ENCODE measurements around the gene MGAT5B.
"Not testable (repeated sequence)": the region's sequence is repeated elsewhere in the genome, so short reads cannot be mapped to it uniquely, and the experiment has no call there.

Gene MGAT5B, protein sequence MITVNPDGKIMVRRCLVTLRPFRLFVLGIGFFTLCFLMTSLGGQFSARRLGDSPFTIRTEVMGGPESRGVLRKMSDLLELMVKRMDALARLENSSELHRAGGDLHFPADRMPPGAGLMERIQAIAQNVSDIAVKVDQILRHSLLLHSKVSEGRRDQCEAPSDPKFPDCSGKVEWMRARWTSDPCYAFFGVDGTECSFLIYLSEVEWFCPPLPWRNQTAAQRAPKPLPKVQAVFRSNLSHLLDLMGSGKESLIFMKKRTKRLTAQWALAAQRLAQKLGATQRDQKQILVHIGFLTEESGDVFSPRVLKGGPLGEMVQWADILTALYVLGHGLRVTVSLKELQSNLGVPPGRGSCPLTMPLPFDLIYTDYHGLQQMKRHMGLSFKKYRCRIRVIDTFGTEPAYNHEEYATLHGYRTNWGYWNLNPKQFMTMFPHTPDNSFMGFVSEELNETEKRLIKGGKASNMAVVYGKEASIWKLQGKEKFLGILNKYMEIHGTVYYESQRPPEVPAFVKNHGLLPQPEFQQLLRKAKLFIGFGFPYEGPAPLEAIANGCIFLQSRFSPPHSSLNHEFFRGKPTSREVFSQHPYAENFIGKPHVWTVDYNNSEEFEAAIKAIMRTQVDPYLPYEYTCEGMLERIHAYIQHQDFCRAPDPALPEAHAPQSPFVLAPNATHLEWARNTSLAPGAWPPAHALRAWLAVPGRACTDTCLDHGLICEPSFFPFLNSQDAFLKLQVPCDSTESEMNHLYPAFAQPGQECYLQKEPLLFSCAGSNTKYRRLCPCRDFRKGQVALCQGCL

GRCh38 chr17:76868176-76868668 is at the start of gene MGAT5B:
MGAT5B (plus strand) TSS chr17:76868404; CDS start chr17:76869030, 626 bp downstream.
- DNase-seq: peak; percentile 71

DNA sequence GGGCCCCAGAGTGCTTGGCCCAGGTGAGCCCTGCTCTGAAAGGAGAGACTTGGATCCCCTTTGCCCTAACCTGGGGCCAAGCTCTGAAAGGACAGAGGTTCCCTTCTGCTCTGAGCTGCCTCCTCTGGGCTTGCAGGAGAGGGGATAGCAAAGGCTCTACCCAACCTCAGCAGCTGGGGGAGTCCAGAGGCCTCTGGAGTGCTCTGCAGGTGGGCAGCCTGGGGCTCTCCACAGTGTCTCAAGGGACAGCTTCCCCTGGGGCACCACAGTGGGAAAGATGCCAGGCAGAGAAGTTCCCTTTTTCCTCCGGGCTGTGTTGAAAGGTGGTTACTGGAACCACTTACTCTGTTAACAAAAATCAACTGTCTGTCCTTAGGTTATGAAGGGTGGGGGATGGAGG is 48.2 kb upstream of the MGAT5B start:
- no peak for DNase-seq

DNA sequence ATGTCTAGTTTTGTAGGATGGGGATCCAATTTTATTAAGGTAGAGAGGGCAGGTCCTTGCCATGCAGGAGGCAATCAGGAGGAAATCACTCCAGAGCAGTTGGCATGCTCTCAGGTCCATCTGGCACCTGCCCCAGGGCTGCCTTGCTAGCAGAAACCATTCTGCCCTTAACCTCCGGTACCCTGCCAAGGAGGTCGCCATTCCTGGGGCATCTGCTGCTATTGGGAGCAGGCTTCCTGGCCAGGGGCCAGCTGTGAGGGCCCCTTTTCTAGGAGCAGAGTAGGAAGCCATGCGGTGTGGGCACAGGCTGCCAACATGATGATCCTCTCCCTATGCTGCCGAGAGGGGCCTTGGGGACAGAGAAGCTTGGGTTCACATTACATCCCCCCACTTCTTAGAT is 47.6 kb upstream of the MGAT5B start:
- no peak for DNase-seq

GRCh38 chr17:76822184-76822778 is 45.9 kb upstream of the MGAT5B start:
- no peak for DNase-seq

DNA sequence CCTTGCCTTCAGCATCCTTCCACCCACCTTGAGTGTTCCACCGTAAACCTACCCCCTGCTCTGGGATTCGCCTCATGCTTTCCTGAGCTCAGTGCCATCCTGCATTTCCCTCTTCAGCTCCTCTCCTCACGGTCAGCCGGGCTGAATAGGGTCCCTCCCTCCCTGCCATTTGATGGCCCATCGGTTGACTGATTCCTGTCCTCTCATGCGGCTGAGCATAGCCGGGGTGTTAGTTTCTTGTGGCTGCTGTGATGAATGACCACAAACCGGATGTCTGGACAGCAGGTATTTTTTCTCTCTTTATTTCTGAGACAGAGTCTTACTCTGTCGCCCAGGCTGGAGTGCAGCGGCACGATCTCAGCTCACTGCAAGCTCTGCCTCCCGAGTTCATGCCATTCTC is 44.1 kb upstream of the MGAT5B start:
- no peak for DNase-seq

DNA sequence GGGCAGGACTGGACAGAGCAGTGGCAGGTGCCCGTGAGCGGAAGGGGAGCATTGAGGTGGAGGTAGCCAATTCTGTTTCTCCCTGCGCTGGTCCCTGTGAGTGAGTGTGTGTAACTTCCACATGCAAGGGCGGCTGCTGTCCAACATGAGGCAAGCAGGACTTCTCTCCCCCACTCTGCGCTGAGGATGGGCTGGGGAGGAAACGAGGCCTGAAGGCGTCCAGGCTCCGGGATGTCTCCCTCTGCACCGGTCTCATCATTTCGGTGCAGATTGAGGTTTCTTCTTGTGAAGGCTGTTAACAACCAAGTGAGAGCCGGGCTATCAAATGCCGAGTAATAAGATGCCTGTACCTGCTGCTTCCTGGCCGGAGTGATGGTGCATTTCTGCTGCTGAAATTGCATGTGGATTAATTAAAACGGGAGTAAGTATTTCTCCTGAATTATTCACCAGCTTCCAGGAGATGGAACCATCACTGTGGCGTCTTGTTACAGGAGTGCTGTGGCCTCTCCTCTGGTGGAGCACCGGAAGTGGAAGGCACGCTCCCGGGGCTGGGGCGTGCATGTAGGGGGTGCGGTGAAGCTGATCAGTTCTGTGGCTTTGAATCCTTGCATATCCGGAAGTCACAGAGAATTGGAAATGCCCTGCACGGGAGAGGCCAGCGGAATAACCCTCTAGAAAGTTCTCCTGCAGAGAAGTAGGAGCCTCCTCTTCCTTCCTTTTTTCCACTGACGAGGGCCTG is 41.7 kb upstream of the MGAT5B start:
- DNase-seq: no peak

DNA sequence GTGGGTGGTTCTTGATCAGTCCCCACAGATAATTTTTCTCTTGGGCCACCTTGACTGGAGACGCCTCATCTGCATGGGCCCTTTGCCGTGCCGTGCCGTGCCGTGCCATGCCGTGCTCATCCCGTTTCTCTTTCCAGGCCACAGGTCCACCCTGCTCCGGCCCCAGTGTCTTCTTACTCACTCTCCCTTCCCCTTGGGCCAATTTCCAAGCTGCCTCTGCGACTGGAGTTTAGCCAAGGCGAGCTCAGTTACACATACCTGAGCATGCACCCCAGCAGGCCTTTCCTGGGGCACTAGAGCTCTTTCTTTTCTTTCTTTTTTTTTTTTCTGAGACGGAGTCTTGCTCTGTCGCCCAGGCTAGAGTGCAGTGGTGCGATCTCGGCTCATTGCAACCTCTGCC is 40.5 kb upstream of the MGAT5B start:
- no peak for DNase-seq

GRCh38 chr17:76830987-76831715 is 37.1 kb upstream of the MGAT5B start:
- no peak for DNase-seq

- no peak for DNase-seq
Measured at GRCh38 chr17:76833034-76833644, 35.1 kb upstream of the MGAT5B start.

- DNase-seq: no peak
Measured at GRCh38 chr17:76833747-76834146, 34.5 kb upstream of the MGAT5B start.

DNA sequence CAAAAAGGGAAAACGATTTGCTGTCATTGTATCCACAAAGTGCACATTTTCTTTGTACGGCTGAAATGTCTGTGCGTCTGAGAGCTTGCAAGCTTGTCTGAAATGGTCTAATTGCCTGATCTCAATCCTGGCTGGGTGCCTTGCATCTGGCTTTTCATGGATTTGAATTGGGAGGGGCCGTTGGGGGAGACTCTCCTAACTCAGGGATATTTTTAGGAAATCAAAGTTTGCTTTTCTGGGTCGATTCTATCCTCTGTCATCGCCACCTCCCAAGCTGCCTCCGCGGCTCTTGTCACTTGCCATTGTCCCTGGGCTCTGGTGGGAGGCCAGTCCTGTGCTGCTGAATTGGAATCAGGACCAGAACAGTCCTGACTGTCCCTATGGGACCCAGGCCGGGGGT is 33.3 kb upstream of the MGAT5B start:
- no peak for DNase-seq

DNA sequence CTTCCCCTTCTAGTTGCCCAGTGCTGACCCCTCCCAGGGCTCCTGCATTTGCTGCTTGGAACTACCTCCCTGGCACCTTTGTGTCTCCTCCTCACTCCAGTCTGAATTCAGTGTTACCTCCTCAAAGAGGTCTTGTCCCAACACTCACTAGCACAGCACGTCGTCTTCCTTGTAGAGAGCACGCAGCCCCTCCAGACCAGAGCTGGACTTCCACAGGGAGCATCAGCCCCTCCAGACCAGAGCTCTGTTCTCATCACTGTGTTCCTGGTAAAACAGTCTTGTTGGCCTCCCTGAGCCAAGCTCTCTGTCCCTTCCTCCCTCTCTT is 27.8 kb upstream of the MGAT5B start:
- no peak for DNase-seq

- no peak for DNase-seq
Measured at GRCh38 chr17:76840884-76841775, 27.1 kb upstream of the MGAT5B start.

- no peak for DNase-seq
Measured at GRCh38 chr17:76841776-76842405, 26.3 kb upstream of the MGAT5B start.

GRCh38 chr17:76843068-76843467 is 25.1 kb upstream of the MGAT5B start:
- not testable (repeated sequence) for DNase-seq

DNA sequence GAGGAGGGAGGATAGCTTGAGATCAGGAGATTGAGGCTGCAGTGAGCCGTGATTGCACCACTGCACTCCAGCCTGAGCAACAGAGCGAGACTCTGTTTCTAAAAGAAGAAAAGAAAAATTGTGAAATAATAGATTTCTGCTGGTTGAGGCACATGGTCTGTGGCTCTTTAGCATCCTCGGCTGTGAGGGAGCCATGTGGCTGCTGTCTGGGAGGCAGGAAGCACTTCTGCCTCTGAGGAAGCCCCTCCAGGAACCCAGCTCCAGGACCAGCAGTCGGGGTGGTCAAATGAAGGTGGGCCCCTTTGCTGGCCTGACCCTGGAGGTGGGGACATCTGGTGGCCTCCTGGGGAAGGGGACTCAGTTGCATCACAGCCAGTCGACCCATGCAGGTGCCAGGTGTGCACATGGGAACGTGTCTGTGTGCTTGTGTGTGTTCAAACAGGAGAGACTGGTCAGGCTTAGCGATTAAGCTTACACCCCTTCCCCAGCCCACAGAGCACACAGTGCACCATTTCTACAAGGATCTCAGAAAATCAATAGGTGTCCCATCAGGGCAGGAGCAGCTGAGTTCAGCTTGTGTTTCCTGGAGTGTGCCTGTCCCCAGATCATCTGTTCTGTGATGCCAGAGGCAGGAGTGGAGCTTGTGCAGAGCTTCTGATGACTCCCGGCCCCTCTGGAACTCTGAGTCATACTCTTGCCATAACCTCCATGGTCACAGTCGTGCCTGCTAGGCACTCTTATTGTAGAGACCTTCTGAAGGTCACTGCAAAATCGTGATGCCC is 24.3 kb upstream of the MGAT5B start:
- no peak for DNase-seq

DNA sequence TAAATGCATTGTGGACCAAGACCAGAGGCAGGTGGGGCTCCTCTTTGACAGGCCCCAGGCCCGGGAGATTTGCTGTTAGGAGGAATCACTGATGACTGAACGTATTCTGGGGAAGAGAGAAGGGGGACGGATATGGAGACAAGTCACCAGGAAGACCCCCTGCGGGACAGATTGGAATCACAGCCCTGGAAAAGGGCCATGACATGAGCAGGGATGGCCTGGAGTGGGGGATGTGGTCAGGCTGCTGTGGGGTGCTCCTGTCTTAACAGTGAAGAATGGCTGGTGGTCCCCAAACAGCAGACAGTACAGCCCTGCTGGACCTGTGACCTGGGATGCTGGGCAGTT is 23.7 kb upstream of the MGAT5B start:
- DNase-seq: no peak

DNA sequence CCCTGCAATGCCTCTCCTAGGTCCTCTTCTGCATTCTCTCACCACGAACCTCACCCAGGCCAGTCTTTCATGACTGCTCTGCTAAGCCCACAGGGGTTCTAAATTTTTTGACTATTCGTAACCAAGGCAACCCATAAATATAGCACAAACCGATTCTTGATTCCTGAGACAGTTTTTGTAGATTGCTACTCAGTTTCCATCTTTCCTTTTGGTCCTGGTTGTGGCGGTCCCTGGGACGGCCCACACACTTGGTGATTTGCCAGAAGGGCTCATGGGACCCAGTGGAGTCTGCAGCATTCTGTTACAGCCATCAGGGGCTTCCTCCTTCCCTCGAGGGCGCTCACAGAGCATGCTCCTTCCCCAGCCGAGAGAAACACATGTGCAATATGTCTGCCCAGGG is 23.4 kb upstream of the MGAT5B start:
- no peak for DNase-seq

- no peak for DNase-seq
Measured at GRCh38 chr17:76845541-76846017, 22.6 kb upstream of the MGAT5B start.
